Suprapubic skin (tissue), 4 donors: Measurements from ENCODE around the gene NPTX1. TPM values are rescaled to one million over a fixed set of nuclear protein-coding genes. Genes with fewer than 3 reads are reported as not detected.

Experiments used
- DNase-seq, 2 donors: peaks; one replicate each; pipeline ENCODE4 v3.0.0-alpha.2; 2019; ENCODE audit warnings: low spot score in 2 of 2
- H3K27ac ChIP-seq: fragments of 200-600 bp; sonication (generic); one replicate; pipeline ENCODE4 v1.5.1; 2019
- H3K27me3 ChIP-seq: fragments of 200-600 bp; sonication (generic); one replicate; pipeline ENCODE4 v1.5.1; 2019
- H3K36me3 ChIP-seq: fragments of 200-600 bp; sonication (generic); one replicate; pipeline ENCODE4 v1.5.1; 2019
- H3K4me1 ChIP-seq: fragments of 200-600 bp; sonication (generic); one replicate; pipeline ENCODE4 v1.5.1; 2019
- H3K4me3 ChIP-seq: fragments of 200-600 bp; sonication (generic); one replicate; pipeline ENCODE4 v1.5.1; 2019; ENCODE audit warnings: mild to moderate bottlenecking
- H3K9me3 ChIP-seq: fragments of 200-600 bp; sonication (generic); one replicate; pipeline ENCODE4 v1.5.1; 2019
- CTCF ChIP-seq, 2 donors: fragments of 200-600 bp in 1 of 2; fragments of 450-650 bp in 1 of 2; sonication (generic) in 1 of 2; IDR thresholded peaks; one replicate each; pipeline ENCODE4 v1.5.1; 2016 to 2019; ENCODE audit warnings: antibody characterized with exemption in 2 of 2, mild to moderate bottlenecking in 1 of 2, moderate library complexity in 1 of 2
- EP300 ChIP-seq: sonication (generic); formaldehyde crosslinking; IDR thresholded peaks from one replicate; pipeline ENCODE4 v1.6.1; 2017; ENCODE audit warnings: antibody characterized with exemption
- POLR2A ChIP-seq, 2 donors: fragments of 450-650 bp; IDR thresholded peaks; one replicate each; pipeline ENCODE4 v1.6.1; 2017; ENCODE audit warnings: antibody characterized with exemption in 2 of 2, mild to moderate bottlenecking in 2 of 2, moderate library complexity in 2 of 2
- POLR2AphosphoS5 ChIP-seq, 3 donors: sonication (generic); formaldehyde crosslinking; IDR thresholded peaks; one replicate each; pipeline ENCODE4 v1.6.1; 2017; ENCODE audit warnings: antibody characterized with exemption in 3 of 3
- WGBS: methylation state at CpG from one replicate; pipeline ENCODE4 v1.1.5; 2018; 5-methylcytosine and 5-hydroxymethylcytosine counted together
- total RNA-seq, 4 donors: library from RNA; depleted of rRNA; stranded (reverse); fragments of >200 nt; gene quantifications; one replicate each; pipeline ENCODE4 v1.1.0, GENCODE V29; 2016

Gene NPTX1
- total RNA-seq, 4 donors from 2014 or later = 0.72 to 4.2 (median 3.7) TPM

GRCh38 chr17:80442323-80442659 is 34.1 kb downstream of the NPTX1 start:
- no peaks in the 10 kb centered on the region for H3K4me1 ChIP-seq
- 86% methylated on average over 12 of the region's 12 CpGs for WGBS
- H3K36me3 ChIP-seq = no peaks in the 10 kb centered on the region
- no peak overlapping the region for H3K27ac ChIP-seq
- TF ChIP-seq EP300 (no peak), CTCF (IDR thresholded peaks at IDR 0.05) (no peak), POLR2A (IDR thresholded peaks at IDR 0.05) (no peak), POLR2AphosphoS5 (IDR thresholded peaks at IDR 0.05) (no peak)
- DNase-seq = no peak
- H3K9me3 ChIP-seq = no peaks in the 10 kb centered on the region
- no peaks in the 10 kb centered on the region for H3K27me3 ChIP-seq
- no peak overlapping the region for H3K4me3 ChIP-seq

DNA sequence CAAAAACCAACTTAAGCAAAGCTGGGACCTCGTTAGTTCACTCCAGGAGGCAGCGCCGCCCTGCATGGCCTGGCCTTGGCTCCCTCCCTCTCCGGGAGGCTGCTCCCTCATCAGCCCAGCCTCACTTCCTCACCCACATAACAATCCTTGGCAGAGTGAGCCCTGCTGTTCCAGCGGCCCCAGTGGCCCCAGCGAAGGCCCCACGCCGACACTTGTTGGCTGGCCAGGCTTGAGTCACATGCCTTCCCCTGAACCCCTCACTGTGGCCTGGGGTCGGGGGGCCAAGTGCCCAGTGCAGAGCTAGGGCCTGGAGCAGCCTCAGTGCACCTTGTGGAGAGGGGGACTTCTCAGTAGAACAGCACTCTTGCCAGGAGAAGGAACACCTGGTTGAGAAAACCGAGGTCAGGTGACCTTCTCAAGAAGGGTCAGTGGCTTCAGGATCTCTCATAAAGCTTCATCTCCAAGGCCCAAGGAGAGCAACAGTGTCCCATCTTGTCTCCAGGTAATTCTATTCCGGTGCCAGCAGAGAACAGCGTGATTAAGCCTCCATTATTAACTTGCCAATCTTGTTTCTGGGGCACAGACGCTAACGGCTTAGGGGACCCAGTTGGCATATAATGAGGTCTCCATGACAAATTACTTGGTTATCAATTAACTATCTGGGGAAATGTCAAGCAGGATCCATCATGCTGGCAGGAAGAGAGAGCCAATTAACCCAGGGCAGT is 34.6 kb downstream of the NPTX1 start:
- DNase-seq = no peak
- no peaks in the 10 kb centered on the region for H3K4me1 ChIP-seq
- no peaks in the 10 kb centered on the region for H3K9me3 ChIP-seq
- no peak for TF ChIP-seq POLR2A (IDR thresholded peaks at IDR 0.05)
- no peak for TF ChIP-seq CTCF (IDR thresholded peaks at IDR 0.05)
- no peak for TF ChIP-seq EP300
- TF ChIP-seq POLR2AphosphoS5 (IDR thresholded peaks at IDR 0.05) = no peak
- H3K4me3 ChIP-seq = no peak overlapping the region
- no peak overlapping the region for H3K27ac ChIP-seq
- H3K27me3 ChIP-seq = no peaks in the 10 kb centered on the region
- WGBS = 90% methylated on average over 13 of the region's 14 CpGs
- no peaks in the 10 kb centered on the region for H3K36me3 ChIP-seq

GRCh38 chr17:80441133-80441578 is 35.3 kb downstream of the NPTX1 start:
- WGBS = 43% methylated on average over 13 of the region's 14 CpGs
- Histone ChIP-seq H3K4me1 (no peaks in the 10 kb centered on the region), H3K9me3 (no peaks in the 10 kb centered on the region), H3K27ac (no peak overlapping the region), H3K27me3 (no peaks in the 10 kb centered on the region), H3K36me3 (no peaks in the 10 kb centered on the region), H3K4me3 (no peak overlapping the region)
- no peak for DNase-seq
- TF ChIP-seq POLR2AphosphoS5 (IDR thresholded peaks at IDR 0.05) (no peak), CTCF (IDR thresholded peaks at IDR 0.05) (no peak), EP300 (no peak), POLR2A (IDR thresholded peaks at IDR 0.05) (no peak)

DNA sequence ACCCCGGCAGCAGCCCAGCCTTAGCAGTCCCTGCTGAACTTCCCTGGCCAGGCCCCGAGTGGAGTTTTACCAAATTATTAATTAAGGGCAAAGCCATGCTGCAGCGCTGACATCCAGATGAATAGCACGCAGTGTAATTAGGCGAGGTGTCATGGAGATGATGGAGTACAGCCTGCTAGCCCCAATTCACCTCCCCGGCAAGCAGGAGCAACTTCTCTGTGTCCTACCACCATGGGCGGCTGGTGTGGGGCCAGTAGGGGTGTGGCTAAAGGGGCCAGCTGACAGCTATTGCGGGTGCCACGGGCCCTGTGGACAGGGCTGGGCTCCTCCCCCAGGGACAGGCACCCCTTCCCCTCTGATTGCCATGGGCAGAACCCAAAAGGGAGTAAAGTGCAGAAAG is 36.9 kb downstream of the NPTX1 start:
- H3K4me1 ChIP-seq = no peaks in the 10 kb centered on the region
- WGBS = 79% methylated on average over 9 of the region's 9 CpGs

DNA sequence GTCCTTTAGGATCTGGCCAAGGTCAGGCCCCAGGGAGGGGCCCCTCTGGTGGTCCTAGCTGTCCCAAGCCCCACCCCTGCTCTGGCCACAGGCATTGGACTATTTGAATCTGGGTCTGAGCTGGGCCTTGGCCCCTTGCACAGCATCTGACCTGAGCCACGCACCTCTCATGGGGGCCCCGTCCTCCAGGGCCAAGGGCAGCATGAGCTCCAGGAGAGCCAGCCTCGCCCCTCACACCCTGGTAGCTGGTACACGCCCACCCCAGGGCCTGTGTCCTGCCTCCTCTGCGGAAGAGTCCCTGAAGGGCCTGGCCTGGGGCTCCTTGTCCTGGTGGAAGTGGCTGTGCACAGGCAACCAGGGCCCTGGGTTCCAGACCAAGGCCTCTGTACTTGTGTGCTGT is 37.6 kb downstream of the NPTX1 start:
- H3K4me3 ChIP-seq = no peak overlapping the region
- H3K36me3 ChIP-seq = no peaks in the 10 kb centered on the region
- no peak for TF ChIP-seq EP300
- TF ChIP-seq POLR2A (IDR thresholded peaks at IDR 0.05) = no peak
- no peak for TF ChIP-seq POLR2AphosphoS5 (IDR thresholded peaks at IDR 0.05)
- TF ChIP-seq CTCF (IDR thresholded peaks at IDR 0.05) = no peak
- no peaks in the 10 kb centered on the region for H3K4me1 ChIP-seq
- WGBS = 83% methylated on average over 2 of the region's 5 CpGs
- H3K27me3 ChIP-seq = no peaks in the 10 kb centered on the region
- no peak for DNase-seq
- H3K9me3 ChIP-seq = no peaks in the 10 kb centered on the region
- H3K27ac ChIP-seq = no peak overlapping the region

More for the DNA sequence above, 36.9 kb downstream of the NPTX1 start:
- H3K4me3 ChIP-seq = no peak overlapping the region
- no peak overlapping the region for H3K27ac ChIP-seq
- H3K36me3 ChIP-seq = no peaks in the 10 kb centered on the region
- no peak for TF ChIP-seq POLR2AphosphoS5 (IDR thresholded peaks at IDR 0.05)
- TF ChIP-seq CTCF (IDR thresholded peaks at IDR 0.05) = no peak
- TF ChIP-seq POLR2A (IDR thresholded peaks at IDR 0.05) = no peak
- TF ChIP-seq EP300 = no peak
- H3K9me3 ChIP-seq = no peaks in the 10 kb centered on the region
- DNase-seq = no peak
- no peaks in the 10 kb centered on the region for H3K27me3 ChIP-seq
